Measurements from ENCODE around the gene PRDX5. TPM values are rescaled to one million over a fixed set of nuclear protein-coding genes. Genes with fewer than 3 reads are reported as not detected.

PRDX5 gene
- total RNA-seq = 154 and 168 TPM in 2 replicates

GRCh38 chr11:64317961-64318765, at the start of gene PRDX5:
TSS of gene PRDX5 (plus strand) at chr11:64318121. CDS start at chr11:64318216, 95 bp downstream.

DNA sequence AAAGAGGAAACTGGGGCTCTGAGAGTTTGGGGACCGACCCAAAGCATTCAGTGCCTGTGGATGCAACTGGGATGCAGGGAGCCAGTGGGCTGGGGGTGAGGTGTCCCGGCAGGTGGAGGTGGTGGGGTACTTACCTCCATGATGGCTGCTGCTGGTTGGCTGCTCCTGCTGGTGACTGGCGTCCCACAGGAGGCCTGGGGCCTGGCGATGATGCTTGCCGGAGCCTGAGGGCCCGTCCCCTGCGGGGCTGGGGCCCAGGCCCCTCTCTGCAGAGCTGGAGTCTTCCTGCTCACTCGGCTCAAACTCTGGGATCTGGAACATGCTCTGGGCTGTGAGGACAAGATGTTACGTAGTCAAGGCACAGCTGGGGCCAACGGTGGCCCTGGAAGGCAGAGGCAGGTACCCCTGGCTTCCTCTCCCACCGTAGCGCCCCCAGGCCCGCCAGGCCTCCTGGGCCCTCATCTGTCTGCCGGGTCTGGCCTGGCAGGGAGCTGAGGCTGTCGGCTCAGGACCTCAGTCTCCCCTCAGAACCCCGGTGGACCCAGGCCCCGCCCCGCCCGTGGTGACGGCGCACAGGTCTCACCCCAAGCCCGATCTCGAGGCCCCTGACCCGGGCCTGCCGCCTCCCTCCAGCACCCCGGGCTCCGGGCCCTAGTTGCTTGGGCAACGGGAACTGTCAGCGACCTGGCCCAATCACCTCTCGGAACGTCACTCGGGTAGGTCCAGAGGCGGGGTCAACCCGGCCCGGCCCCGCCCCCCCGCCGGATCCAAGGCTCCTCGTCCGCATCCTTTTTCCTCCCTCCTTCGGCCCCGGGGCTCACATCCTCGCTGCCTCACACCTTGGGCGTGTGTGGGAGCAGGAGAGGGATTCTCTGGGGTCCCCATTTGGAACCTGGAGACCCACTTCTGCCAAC, 33.6 kb upstream of the PRDX5 start, which contains the start of gene BAD:
TSS of gene BAD (minus strand) at position 618 of the 914 bp plus-strand sequence. CDS start at position 321, 297 bp downstream.

GRCh38 chr11:64284962-64285884, 32.7 kb upstream of the PRDX5 start, which contains the start of gene GPR137:
TSS of gene GPR137 (plus strand) at chr11:64285848. CDS start at chr11:64286525, 677 bp downstream.

DNA sequence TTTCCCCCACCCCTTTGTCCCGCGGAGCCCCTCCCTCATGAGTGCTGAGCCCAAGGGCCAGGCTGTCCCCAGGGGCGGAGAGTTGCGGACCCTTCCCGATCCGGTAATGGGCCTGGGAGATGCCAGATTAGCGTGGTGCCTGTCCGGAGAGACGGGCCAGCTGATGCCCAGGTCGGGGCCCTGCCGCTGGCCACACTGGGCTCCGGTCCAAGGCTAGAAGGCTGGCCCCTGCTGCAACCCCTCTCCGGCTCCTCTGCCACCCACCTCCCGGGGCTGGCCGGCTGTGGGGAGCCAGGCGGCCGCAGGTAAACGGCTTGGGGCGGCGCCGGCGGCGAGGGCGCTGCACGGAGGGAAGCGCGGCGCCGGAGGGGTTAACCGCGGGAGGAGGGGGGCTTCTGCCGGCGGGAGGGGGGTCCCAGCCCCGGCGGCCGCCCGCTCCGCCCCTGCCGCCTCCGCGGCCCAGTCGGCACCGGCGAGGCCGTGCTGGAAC, 26.6 kb upstream of the PRDX5 start, which contains the start of gene KCNK4:
TSS of gene KCNK4 (plus strand) at position 41 of the 490 bp plus-strand sequence. CDS start 1,717 bp downstream, outside the sequence.

DNA sequence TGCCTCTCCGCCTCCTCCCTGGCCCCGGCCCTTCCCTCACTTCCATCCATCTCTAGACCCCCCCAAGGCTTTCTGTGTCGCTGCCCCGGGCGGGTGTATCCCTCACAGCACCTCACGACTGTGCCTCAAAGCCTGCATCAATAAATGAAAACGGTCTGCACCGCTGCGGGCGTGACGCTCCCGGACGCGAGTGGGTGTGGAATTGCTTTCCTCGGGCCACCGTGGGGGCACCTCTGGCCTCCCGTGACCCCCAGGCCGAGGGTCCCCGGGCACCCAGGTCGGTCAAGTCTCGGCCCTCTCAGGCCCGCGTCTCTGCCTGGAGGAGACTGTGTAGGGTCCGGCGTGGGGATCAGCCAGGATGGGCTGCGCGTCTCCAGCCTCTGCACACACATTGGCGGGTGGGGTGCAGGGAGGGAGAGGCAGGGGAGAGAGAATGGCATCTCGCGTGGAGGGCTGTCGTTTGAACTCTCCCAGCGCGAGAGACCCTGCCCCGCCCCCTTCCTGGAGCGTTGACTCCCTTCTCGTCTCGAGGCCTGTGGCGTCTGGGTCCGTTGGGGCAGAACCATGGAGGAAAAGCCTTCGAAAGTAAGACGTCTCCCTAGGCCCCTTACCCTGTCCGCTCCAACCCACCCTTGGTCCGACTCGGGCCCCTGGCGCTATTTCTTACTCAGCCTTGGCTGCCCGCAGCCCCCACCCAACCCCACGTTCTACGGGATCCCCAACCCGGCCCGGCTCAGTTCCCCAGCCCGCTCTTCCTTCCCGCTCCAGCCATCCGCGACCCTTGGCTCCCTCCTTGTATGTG, 17.9 kb upstream of the PRDX5 start, which contains the start of gene CATSPERZ:
TSS of gene CATSPERZ (plus strand) at position 512 of the 802 bp plus-strand sequence. CDS start at position 565, 53 bp downstream.

GRCh38 chr11:64305075-64305690, 12.7 kb upstream of the PRDX5 start, which contains the start of gene ESRRA:
TSS of gene ESRRA (plus strand) at chr11:64305524. CDS start at chr11:64307180, 1,656 bp downstream.

GRCh38 chr11:64317325-64317960, 478 bp upstream of the PRDX5 start, which contains the start of gene TRMT112:
TSS of gene TRMT112 (minus strand) at chr11:64317559. CDS start at chr11:64317526, 33 bp downstream.

DNA sequence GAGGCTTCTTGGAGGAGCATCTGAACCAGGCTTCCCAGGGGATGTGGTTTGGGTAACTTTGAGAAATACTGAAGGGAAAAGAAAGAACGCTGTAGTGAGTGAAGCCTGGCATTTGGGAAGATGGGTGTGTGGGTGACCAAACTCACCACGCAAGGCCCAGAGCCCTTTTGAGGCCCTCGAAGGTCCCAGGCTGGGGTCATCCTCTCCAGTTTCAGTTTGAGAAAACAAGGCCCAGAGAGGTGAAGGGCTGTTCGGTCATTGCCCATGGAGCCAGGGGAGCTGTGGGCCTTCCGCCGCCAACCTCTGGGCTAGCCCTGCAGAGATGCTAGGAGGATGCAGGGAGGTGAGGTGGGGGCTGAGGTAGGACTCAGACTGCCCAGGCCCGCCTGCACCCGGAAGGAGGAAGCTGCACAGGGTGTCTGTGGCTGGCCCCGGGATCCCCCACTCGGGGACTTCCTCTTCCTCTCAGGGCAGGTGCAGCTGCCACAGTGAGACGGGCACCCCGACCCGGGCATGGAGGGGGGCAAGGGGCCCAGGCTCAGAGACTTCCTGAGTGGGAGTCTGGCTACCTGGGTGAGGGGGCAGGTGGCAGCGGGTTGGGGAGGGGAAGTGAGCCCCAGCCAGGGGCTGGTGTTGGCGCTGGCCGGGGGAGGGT, 22.0 kb downstream of the PRDX5 start, which contains the start of gene CCDC88B:
TSS of gene CCDC88B (plus strand) at position 451 of the 655 bp plus-strand sequence. CDS start at position 514, 63 bp downstream.

DNA sequence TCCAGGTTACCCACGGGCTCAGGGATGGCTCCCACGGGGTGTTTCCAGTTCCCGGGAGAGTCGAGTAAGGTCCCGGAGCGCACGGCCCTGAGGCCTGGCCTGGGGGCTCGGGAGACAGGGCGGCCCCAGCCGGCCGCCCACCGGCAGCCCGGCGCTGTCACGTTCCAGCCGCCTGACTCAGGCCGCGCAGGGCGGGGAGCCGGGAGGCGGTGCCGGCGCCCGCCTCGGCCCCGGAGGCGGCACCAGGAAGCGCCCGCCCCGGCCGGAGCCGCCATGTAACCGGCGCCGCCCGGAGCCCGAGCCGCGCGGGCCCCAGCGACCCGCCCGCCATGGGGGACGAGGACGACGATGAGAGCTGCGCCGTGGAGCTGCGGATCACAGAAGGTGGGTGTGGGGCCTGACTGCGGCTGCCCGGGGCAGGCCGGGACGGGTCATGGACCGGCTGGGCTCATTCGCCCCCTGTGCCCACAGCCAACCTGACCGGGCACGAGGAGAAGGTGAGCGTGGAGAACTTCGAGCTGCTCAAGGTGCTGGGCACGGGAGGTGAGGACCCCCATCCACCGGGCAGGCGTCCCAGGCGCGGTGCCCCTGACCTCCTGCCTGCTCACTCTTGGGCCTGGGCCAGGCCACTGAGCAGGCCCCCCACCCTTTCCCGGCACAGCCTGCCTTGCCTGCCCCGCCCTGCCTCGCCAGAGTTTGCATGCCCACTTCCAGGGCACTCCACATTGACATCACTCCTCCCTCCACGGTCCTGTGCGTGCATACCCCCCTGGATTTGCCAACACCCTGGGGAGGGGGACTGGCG, 41.2 kb downstream of the PRDX5 start, which contains the start of gene RPS6KA4:
TSS of gene RPS6KA4 (plus strand) at position 256 of the 805 bp plus-strand sequence. CDS start at position 330, 74 bp downstream.

Small RNA genes within 50 kb of the gene (small RNA-seq; reads per million reads assigned to genes)
- not detected for gene MIR1237
- not detected for gene MIR7155
- gene RF00019 = not detected

Other genes starting within 250 kb of the PRDX5 start
- 17.0 and 37.6 TPM in 2 replicates for gene MACROD1, start 152.0 kb upstream of the PRDX5 start, total RNA-seq
- 212 and 271 TPM in 2 replicates for gene STIP1, start 131.9 kb upstream of the PRDX5 start, total RNA-seq
- 33.1 and 47.7 TPM in 2 replicates for gene FERMT3, start 111.4 kb upstream of the PRDX5 start, total RNA-seq
- 29.9 and 43.1 TPM in 2 replicates for gene TRPT1, start 91.9 kb upstream of the PRDX5 start, total RNA-seq
- 35.3 and 43.1 TPM in 2 replicates for gene NUDT22, start 91.8 kb upstream of the PRDX5 start, total RNA-seq
- 9.4 and 18.3 TPM in 2 replicates for gene DNAJC4, start 87.6 kb upstream of the PRDX5 start, total RNA-seq
- gene VEGFB, start 83.5 kb upstream of the PRDX5 start, total RNA-seq = 12.5 and 23.2 TPM in 2 replicates
- 27.3 and 30.7 TPM in 2 replicates for gene FKBP2, start 77.0 kb upstream of the PRDX5 start, total RNA-seq
- 256 and 260 TPM in 2 replicates for gene PPP1R14B, start 71.2 kb upstream of the PRDX5 start, total RNA-seq
- 50.0 and 54.9 TPM in 2 replicates for gene PLCB3, start 66.6 kb upstream of the PRDX5 start, total RNA-seq
- gene BAD, start 33.5 kb upstream of the PRDX5 start, total RNA-seq = 59.6 and 75.5 TPM in 2 replicates
- gene GPR137, start 32.3 kb upstream of the PRDX5 start, total RNA-seq = 15.5 and 16.3 TPM in 2 replicates
- 0.10 TPM in 1 of 2 replicates, not detected in the other for gene KCNK4, start 26.8 kb upstream of the PRDX5 start, total RNA-seq
- gene CATSPERZ, start 17.8 kb upstream of the PRDX5 start, total RNA-seq = 0.38 TPM in 1 of 2 replicates, not detected in the other
- 40.7 and 50.0 TPM in 2 replicates for gene ESRRA, start 12.6 kb upstream of the PRDX5 start, total RNA-seq
- gene TRMT112, start 562 bp upstream of the PRDX5 start, total RNA-seq = 124 and 155 TPM in 2 replicates
- 1.7 and 2.3 TPM in 2 replicates for gene CCDC88B, start 22.1 kb downstream of the PRDX5 start, total RNA-seq
- 44.4 and 52.3 TPM in 2 replicates for gene RPS6KA4, start 41.0 kb downstream of the PRDX5 start, total RNA-seq
- not detected in 2 replicates for gene SLC22A11, start 237.8 kb downstream of the PRDX5 start, total RNA-seq

Data from vein endothelial cell (primary cell).